Measurements from ENCODE around the gene KRR1. TPM values are rescaled to one million over a fixed set of nuclear protein-coding genes. Genes with fewer than 3 reads are reported as not detected.

The KRR1 gene
- total RNA-seq, 1 experiment from 2014 or later: 41.6 TPM

- BruUV-seq (replicated peaks): no TSS peak
- intact Hi-C loops (cut with micrococcal nuclease; ENCODE audit: unreplicated experiment): no loop called here
- Histone ChIP-seq H3F3A (ENCODE audit: insufficient read depth, low read depth) (0 out of 2 replicates have a peak, but pooled peaks cover 3% of the 10 kb centered on the region), H3K79me2 (ENCODE audit: low read depth) (no peaks in the 10 kb centered on the region), H4K20me1 (ENCODE audit: insufficient read depth) (no peaks in the 10 kb centered on the region), H3K4me2 (no peak overlapping the region), H3K9me2 (ENCODE audit: insufficient read depth) (no peaks in the 10 kb centered on the region), H3K36me3 (ENCODE audit: low read depth) (no peaks in the 10 kb centered on the region), H3K4me3 (no peak overlapping the region), H3K4me1 (replicated peaks; ENCODE audit: insufficient read depth) (no peaks in the 10 kb centered on the region), H3K27ac (no peak overlapping the region), H3K27me3 (ENCODE audit: insufficient read depth, low read depth) (no peaks in the 10 kb centered on the region), H3K9me3 (ENCODE audit: insufficient read depth, low read depth) (peaks cover 28% of the 10 kb centered on the region), H2AFZ (no peak overlapping the region)
- ChIA-PET CTCF (no interaction called here), POLR2A (ENCODE audit: unreplicated experiment) (no interaction called here)
- TF ChIP-seq EZH2 (IDR thresholded peaks at IDR 0.05; ENCODE audit: low read depth) (no peak), CTCF (conservative IDR thresholded peaks at IDR 0.05) (no peak)
- no peak for DNase-seq
These were observed 54.2 kb downstream of the KRR1 start for GRCh38 chr12:75457191-75457590.

GRCh38 chr12:75455839-75456238, 55.6 kb downstream of the KRR1 start:
- H3K9me2 ChIP-seq (ENCODE audit: insufficient read depth): no peaks in the 10 kb centered on the region
- 0 out of 2 replicates have a peak, but pooled peaks cover 3% of the 10 kb centered on the region for H3F3A ChIP-seq (ENCODE audit: insufficient read depth, low read depth)
- H2AFZ ChIP-seq: no peak overlapping the region
- ChIA-PET POLR2A (ENCODE audit: unreplicated experiment) (no interaction called here), CTCF (no interaction called here)
- no peak overlapping the region for H3K4me3 ChIP-seq
- no peaks in the 10 kb centered on the region for H3K79me2 ChIP-seq (ENCODE audit: low read depth)
- intact Hi-C loops (cut with micrococcal nuclease; ENCODE audit: unreplicated experiment): no loop called here
- no peaks in the 10 kb centered on the region for H3K36me3 ChIP-seq (ENCODE audit: low read depth)
- H3K4me2 ChIP-seq: no peak overlapping the region
- DNase-seq: no peak
- no peak overlapping the region for H3K27ac ChIP-seq
- H4K20me1 ChIP-seq (ENCODE audit: insufficient read depth): no peaks in the 10 kb centered on the region
- H3K27me3 ChIP-seq (ENCODE audit: insufficient read depth, low read depth): no peaks in the 10 kb centered on the region
- TF ChIP-seq EZH2 (IDR thresholded peaks at IDR 0.05; ENCODE audit: low read depth) (no peak), CTCF (conservative IDR thresholded peaks at IDR 0.05) (no peak)
- no TSS peak for BruUV-seq (replicated peaks)
- H3K9me3 ChIP-seq (ENCODE audit: insufficient read depth, low read depth): peaks cover 28% of the 10 kb centered on the region
- no peaks in the 10 kb centered on the region for H3K4me1 ChIP-seq (replicated peaks; ENCODE audit: insufficient read depth)

GRCh38 chr12:75452675-75453330, 58.6 kb downstream of the KRR1 start:
- DNase-seq: no peak
- Histone ChIP-seq H3K4me3 (no peak overlapping the region), H3K4me2 (no peak overlapping the region), H3K27ac (no peak overlapping the region), H3K9me3 (ENCODE audit: insufficient read depth, low read depth) (peaks cover 13% of the 10 kb centered on the region), H3K27me3 (ENCODE audit: insufficient read depth, low read depth) (no peaks in the 10 kb centered on the region), H4K20me1 (ENCODE audit: insufficient read depth) (no peaks in the 10 kb centered on the region), H3K79me2 (ENCODE audit: low read depth) (no peaks in the 10 kb centered on the region), H3K4me1 (replicated peaks; ENCODE audit: insufficient read depth) (no peaks in the 10 kb centered on the region), H3K9me2 (ENCODE audit: insufficient read depth) (no peaks in the 10 kb centered on the region), H3K36me3 (ENCODE audit: low read depth) (no peaks in the 10 kb centered on the region), H3F3A (ENCODE audit: insufficient read depth, low read depth) (no peaks in the 10 kb centered on the region), H2AFZ (no peak overlapping the region)
- POLR2A ChIA-PET (ENCODE audit: unreplicated experiment): no interaction called here
- CTCF ChIA-PET: no interaction called here
- intact Hi-C loops (cut with micrococcal nuclease; ENCODE audit: unreplicated experiment): no loop called here
- no TSS peak for BruUV-seq (replicated peaks)
- no peak for TF ChIP-seq CTCF (conservative IDR thresholded peaks at IDR 0.05)
- no peak for TF ChIP-seq EZH2 (IDR thresholded peaks at IDR 0.05; ENCODE audit: low read depth)

Measured in PC-9 (cell line).